Spleen (tissue), 7 donors: ENCODE results near the gene PRSS56.

ENCODE experiments used
- CTCF ChIP-seq, 11 experiments: fragments of 200-600 bp in 7 of 11; fragments of 450-650 bp in 4 of 11; sonication (generic) in 4 of 11; IDR thresholded peaks in 8 of 11; conservative IDR thresholded peaks in 3 of 11; 1 replicate in 7 of 11; 2 replicates in 4 of 11; pipeline versions ENCODE4 v1.4.0 to v1.8.0; 2016 to 2021; ENCODE audit warnings: antibody characterized with exemption in 11 of 11, inconsistent platforms in 4 of 11, mild to moderate bottlenecking in 1 of 11
- POLR2A ChIP-seq, 3 donors: fragments of 450-650 bp; IDR thresholded peaks; one replicate each; pipeline ENCODE4 v1.5.1; 2017; ENCODE audit warnings: antibody characterized with exemption in 3 of 3, mild to moderate bottlenecking in 1 of 3
- donor health status: DM: no; HTN: no; CAD: no; lungs with moderate emphysema.
- donor health status: DM: no; HTN: no; CAD: no.
- donor health status: DM: no; HTN: no; CAD: no.

DNA sequence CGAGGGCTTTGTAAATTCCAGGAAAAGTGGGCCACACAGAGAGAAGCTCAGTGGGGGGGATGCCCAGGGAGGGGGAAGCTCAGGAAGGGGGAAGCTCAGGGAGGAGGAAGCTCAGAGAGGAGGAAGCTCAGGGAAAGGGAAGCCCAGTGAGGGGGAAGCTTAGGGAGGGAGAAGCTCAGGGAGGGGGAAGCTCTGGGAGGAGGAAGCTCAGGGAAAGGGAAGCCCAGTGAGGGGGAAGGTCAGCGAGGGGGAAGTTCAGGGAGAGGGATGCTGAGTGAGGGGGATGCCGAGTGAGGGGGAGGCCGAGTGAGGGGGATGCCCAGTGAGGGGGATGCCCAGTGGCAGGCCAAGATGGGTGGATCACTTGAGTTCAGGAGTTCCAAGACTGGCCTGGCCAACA lies 18.5 kb downstream of the PRSS56 start:
- TF ChIP-seq CTCF (IDR thresholded peaks at IDR 0.05 in 8 of 11, conservative IDR thresholded peaks at IDR 0.05 in 3 of 11) (no peak), POLR2A (IDR thresholded peaks at IDR 0.05) (no peak)
